OCI-LY7 (cell line): Measurements from ENCODE around the gene CASQ1.
A peak's percentile ranks its signal among the peaks of the same experiment; 100 is the strongest.

ENCODE experiments used
- EZH2phosphoT487 ChIP-seq: fragments of 200-600 bp; sonication (generic); IDR thresholded peaks from 2 replicates; pipeline ENCODE4 v1.6.1; 2018; ENCODE audit warnings: low read depth, borderline replicate concordance, mild to moderate bottlenecking, mixed run types, antibody characterized with exemption, low read length, moderate library complexity, mixed read lengths
- TF ChIP-seq, protein P1 (sequence below): fragments of 200-600 bp; sonication (generic); conservative IDR thresholded peaks from 2 replicates; pipeline ENCODE4 v1.5.1; 2014; ENCODE audit warnings: mild to moderate bottlenecking, antibody characterized with exemption, low read length, moderate library complexity, mixed read lengths

GRCh38 chr1:160193091-160193819 lies 2.9 kb downstream of the CASQ1 start:
- TF ChIP-seq, protein P1, sequence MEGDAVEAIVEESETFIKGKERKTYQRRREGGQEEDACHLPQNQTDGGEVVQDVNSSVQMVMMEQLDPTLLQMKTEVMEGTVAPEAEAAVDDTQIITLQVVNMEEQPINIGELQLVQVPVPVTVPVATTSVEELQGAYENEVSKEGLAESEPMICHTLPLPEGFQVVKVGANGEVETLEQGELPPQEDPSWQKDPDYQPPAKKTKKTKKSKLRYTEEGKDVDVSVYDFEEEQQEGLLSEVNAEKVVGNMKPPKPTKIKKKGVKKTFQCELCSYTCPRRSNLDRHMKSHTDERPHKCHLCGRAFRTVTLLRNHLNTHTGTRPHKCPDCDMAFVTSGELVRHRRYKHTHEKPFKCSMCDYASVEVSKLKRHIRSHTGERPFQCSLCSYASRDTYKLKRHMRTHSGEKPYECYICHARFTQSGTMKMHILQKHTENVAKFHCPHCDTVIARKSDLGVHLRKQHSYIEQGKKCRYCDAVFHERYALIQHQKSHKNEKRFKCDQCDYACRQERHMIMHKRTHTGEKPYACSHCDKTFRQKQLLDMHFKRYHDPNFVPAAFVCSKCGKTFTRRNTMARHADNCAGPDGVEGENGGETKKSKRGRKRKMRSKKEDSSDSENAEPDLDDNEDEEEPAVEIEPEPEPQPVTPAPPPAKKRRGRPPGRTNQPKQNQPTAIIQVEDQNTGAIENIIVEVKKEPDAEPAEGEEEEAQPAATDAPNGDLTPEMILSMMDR, result peak; percentile 96
- no peak for TF ChIP-seq EZH2phosphoT487
